ENCODE results near the gene PPP1R12C.
"Not testable (repeated sequence)": the region's sequence is repeated elsewhere in the genome, so short reads cannot be mapped to it uniquely, and the experiment has no call there.

The PPP1R12C gene

GRCh38 chr19:55070466-55071128, 46.8 kb downstream of the PPP1R12C start:
- DNase-seq: no peak

GRCh38 chr19:55069865-55070197, 47.6 kb downstream of the PPP1R12C start:
- DNase-seq: no peak

- no peak for DNase-seq
Measured at GRCh38 chr19:55068950-55069864, 48.2 kb downstream of the PPP1R12C start.

- DNase-seq: no peak
Measured at GRCh38 chr19:55067869-55068268, 49.6 kb downstream of the PPP1R12C start.

GRCh38 chr19:55066107-55066709, 51.2 kb downstream of the PPP1R12C start:
- DNase-seq: no peak

GRCh38 chr19:55065516-55065915, 51.9 kb downstream of the PPP1R12C start:
- DNase-seq: not testable (repeated sequence)

- no peak for DNase-seq
Measured at GRCh38 chr19:55063492-55063843, 54.0 kb downstream of the PPP1R12C start.

- peak; percentile 99 for DNase-seq
Measured at GRCh38 chr19:55062735-55063491, 54.5 kb downstream of the PPP1R12C start, which contains the start of gene RDH13. RDH13 (minus strand) TSS chr19:55063148; CDS start chr19:55063032, 116 bp downstream.

GRCh38 chr19:55060287-55060686, 57.1 kb downstream of the PPP1R12C start:
- DNase-seq: not testable (repeated sequence)

- no peak for DNase-seq
Measured at GRCh38 chr19:55058781-55059610, 58.4 kb downstream of the PPP1R12C start.

GRCh38 chr19:55056827-55057226, 60.6 kb downstream of the PPP1R12C start:
- DNase-seq: no peak

GRCh38 chr19:55053735-55054134, 63.7 kb downstream of the PPP1R12C start:
- no peak for DNase-seq

GRCh38 chr19:55050749-55051532, 66.5 kb downstream of the PPP1R12C start:
- DNase-seq: no peak

GRCh38 chr19:55048446-55048845, 69.0 kb downstream of the PPP1R12C start:
- no peak for DNase-seq

GRCh38 chr19:55047951-55048350, 69.5 kb downstream of the PPP1R12C start:
- no peak for DNase-seq

- DNase-seq: no peak
Measured at GRCh38 chr19:55046975-55047622, 70.3 kb downstream of the PPP1R12C start.

GRCh38 chr19:55044771-55045716, 72.4 kb downstream of the PPP1R12C start:
- DNase-seq: no peak

- no peak for DNase-seq
Measured at GRCh38 chr19:55044286-55044685, 73.2 kb downstream of the PPP1R12C start.

- peak; percentile 34 for DNase-seq
Measured at GRCh38 chr19:55042688-55043087, 74.7 kb downstream of the PPP1R12C start.

GRCh38 chr19:55042344-55042678, 75.1 kb downstream of the PPP1R12C start:
- DNase-seq: peak; percentile 76

Data from MV-4-11 (cell line).